IMR-90 (cell line): Measurements from ENCODE around the gene PID1. TPM values are rescaled to one million over a fixed set of nuclear protein-coding genes. Genes with fewer than 3 reads are reported as not detected.

Source experiments
- ATAC-seq: fragments of 200-7000 bp; cut with Tn5 transposase; 2 replicates; pipeline ENCODE4 v1.9.1; 2020; ENCODE audit warnings: low read depth, mild to moderate bottlenecking, moderate library complexity
- BruUV-seq: library from RNA; stranded (reverse); fragments of 400-500 nt; replicated peaks from 2 replicates; lab custom pipeline; 2021; lab: Mats Ljungman, UMichigan
- CTCF ChIA-PET: fragments of 300-600 bp; formaldehyde crosslinking; extraction: SDS; loops from one replicate; lab custom pipeline; 2021; ENCODE audit warnings: antibody characterized with exemption; lab: Yijun Ruan, JAX
- POLR2A ChIA-PET: fragments of 300-600 bp; sonication (Branson Sonifier 250); formaldehyde crosslinking; loops from one replicate; lab custom pipeline; 2022; ENCODE audit warnings: antibody characterized with exemption; ENCODE audit not compliant: unreplicated experiment; lab: Charles Lee
- DNase-seq: peaks from one replicate; pipeline ENCODE4 v3.0.0; 2013
- H2AFZ ChIP-seq: replicated peaks from 2 replicates; pipeline ENCODE3; 2013; ENCODE audit warnings: low read length, mild to moderate bottlenecking; ENCODE audit not compliant: poor library complexity
- H2AK5ac ChIP-seq: 2 replicates; pipeline ENCODE4 v1.6.1; 2013; ENCODE audit warnings: low read depth, low read length, inconsistent platforms
- H2AK9ac ChIP-seq: replicated peaks from 2 replicates; pipeline ENCODE3; 2013; ENCODE audit warnings: mild to moderate bottlenecking, low read depth, low read length, moderate library complexity; ENCODE audit not compliant: poor library complexity
- H2BK120ac ChIP-seq: 2 replicates; pipeline ENCODE4 v1.6.1; 2013; ENCODE audit warnings: low read depth, low read length, inconsistent platforms
- H2BK15ac ChIP-seq: 3 replicates; pipeline ENCODE4 v1.6.1; 2013; ENCODE audit warnings: low read depth, low read length, inconsistent platforms
- H2BK20ac ChIP-seq: 2 replicates; pipeline ENCODE4 v1.6.1; 2013; ENCODE audit warnings: low read depth, mild to moderate bottlenecking, inconsistent platforms, low read length, moderate library complexity
- H2BK5ac ChIP-seq: 2 replicates; pipeline ENCODE4 v1.6.1; 2013; ENCODE audit warnings: mild to moderate bottlenecking, low read depth, low read length, inconsistent platforms; ENCODE audit not compliant: poor library complexity, severe bottlenecking
- H3K14ac ChIP-seq: replicated peaks from 2 replicates; pipeline ENCODE4 v1.6.1; 2013; ENCODE audit warnings: low read depth, low read length, inconsistent platforms
- H3K18ac ChIP-seq: 2 replicates; pipeline ENCODE4 v1.6.1; 2013; ENCODE audit warnings: low read depth, low read length, control low read depth
- H3K23ac ChIP-seq: 2 replicates; pipeline ENCODE4 v1.6.1; 2013; ENCODE audit warnings: low read depth, low read length, inconsistent platforms
- H3K27ac ChIP-seq: 2 replicates; pipeline ENCODE4 v1.5.1; 2013; ENCODE audit warnings: mild to moderate bottlenecking, control low read depth, low read length; ENCODE audit not compliant: insufficient read depth
- H3K27me3 ChIP-seq: 2 replicates; pipeline ENCODE4 v1.6.1; 2013; ENCODE audit warnings: low read length; ENCODE audit not compliant: control insufficient read depth, insufficient read depth
- H3K36me3 ChIP-seq: 2 replicates; pipeline ENCODE4 v1.6.1; 2013; ENCODE audit warnings: low read length, mixed read lengths; ENCODE audit not compliant: control insufficient read depth, insufficient read depth
- H3K4ac ChIP-seq: 2 replicates; pipeline ENCODE4 v1.6.1; 2013; ENCODE audit warnings: low read depth, low read length, inconsistent platforms
- H3K4me1 ChIP-seq: 2 replicates; pipeline ENCODE4 v1.6.1; 2013; ENCODE audit warnings: low read length, mixed read lengths; ENCODE audit not compliant: control insufficient read depth, insufficient read depth
- H3K4me2 ChIP-seq: 2 replicates; pipeline ENCODE4 v1.6.1; 2013; ENCODE audit warnings: low read depth, mild to moderate bottlenecking, control low read depth, low read length, moderate library complexity
- H3K4me3 ChIP-seq: 2 replicates; pipeline ENCODE4 v1.5.1; 2013; ENCODE audit warnings: low read depth, mild to moderate bottlenecking, control low read depth, low read length, moderate library complexity; ENCODE audit not compliant: insufficient read depth
- H3K56ac ChIP-seq: 2 replicates; pipeline ENCODE4 v1.6.1; 2013; ENCODE audit warnings: low read length, inconsistent platforms; ENCODE audit not compliant: insufficient read depth; ENCODE audit errors: extremely low read depth
- H3K79me1 ChIP-seq, 2 experiments: 2 replicates each; pipeline ENCODE4 v1.6.1; 2013; ENCODE audit warnings: low read length in 2 of 2, inconsistent platforms in 1 of 2, low read depth in 1 of 2
- H3K9ac ChIP-seq: 2 replicates; pipeline ENCODE4 v1.6.1; 2013; ENCODE audit warnings: low read depth, low read length, control low read depth
- H3K9me1 ChIP-seq: 2 replicates; pipeline ENCODE4 v1.6.1; 2013; ENCODE audit warnings: low read length, inconsistent platforms; ENCODE audit not compliant: insufficient read depth
- H3K9me3 ChIP-seq: 2 replicates; pipeline ENCODE4 v1.6.1; 2013; ENCODE audit warnings: low read length; ENCODE audit not compliant: control insufficient read depth, insufficient read depth
- H4K20me1 ChIP-seq: 2 replicates; pipeline ENCODE4 v1.6.1; 2013; ENCODE audit warnings: low read length, inconsistent platforms; ENCODE audit not compliant: insufficient read depth
- H4K5ac ChIP-seq: 2 replicates; pipeline ENCODE4 v1.6.1; 2013; ENCODE audit warnings: mild to moderate bottlenecking, low read depth, low read length, control low read depth
- H4K8ac ChIP-seq, 2 experiments: 2 replicates each; pipeline ENCODE4 v1.6.1; 2013; ENCODE audit warnings: low read depth in 2 of 2, low read length in 2 of 2, control low read depth in 1 of 2, inconsistent platforms in 1 of 2
- H4K91ac ChIP-seq: 2 replicates; pipeline ENCODE4 v1.6.1; 2013; ENCODE audit warnings: low read depth, low read length, inconsistent platforms; ENCODE audit not compliant: insufficient read depth
- CHD1 ChIP-seq: IDR thresholded peaks from 2 replicates; pipeline ENCODE4 v1.6.1; 2012; ENCODE audit warnings: low read depth, low read length, improper control_type of control experiment
- ELK1 ChIP-seq: fragments of 150-350 bp; IDR thresholded peaks from 2 replicates; pipeline ENCODE4 v1.6.1; 2016; ENCODE audit warnings: low read depth, mild to moderate bottlenecking, low read length, moderate library complexity, borderline replicate concordance
- MXI1 ChIP-seq: IDR thresholded peaks from 2 replicates; pipeline ENCODE4 v1.6.1; 2012; ENCODE audit warnings: low read depth, mild to moderate bottlenecking, low read length, moderate library complexity, borderline replicate concordance
- RAD21 ChIP-seq: IDR thresholded peaks from 2 replicates; pipeline ENCODE4 v1.6.1; 2012; ENCODE audit warnings: low read length, improper control_type of control experiment
- RFX5 ChIP-seq: IDR thresholded peaks from 2 replicates; pipeline ENCODE4 v1.8.0; 2012; ENCODE audit warnings: low read depth, mild to moderate bottlenecking, low read length, moderate library complexity
- WGBS, 2 experiments: methylation state at CpG; one replicate each; pipeline versions ENCODE4 v1.1.5 to v1.1.7; 2013; ENCODE audit warnings: missing lambda C conversion rate in 2 of 2; ENCODE audit not compliant: insufficient read length in 1 of 2; ENCODE audit errors: extremely low coverage in 2 of 2; 5-methylcytosine and 5-hydroxymethylcytosine counted together
- dilution Hi-C: fragments of 300-500 bp; cut with HindIII; formaldehyde crosslinking; loops from one replicate; pipeline ENCODE4 v1.14.3; 2018; ENCODE audit warnings: low sequenced_read_pairs; ENCODE audit not compliant: unreplicated experiment
- in situ Hi-C: fragments of 300-500 bp; cut with MboI; formaldehyde crosslinking; loops from 3 replicates; pipeline ENCODE4 v1.14.3; 2019; ENCODE audit warnings: low sequenced_read_pairs, inconsistent platforms, mixed read lengths
- intact Hi-C: fragments of 100-400 bp; cut with micrococcal nuclease; formaldehyde crosslinking; loops from 2 replicates; pipeline ENCODE4 v1.10.0; 2022
- polyA plus RNA-seq, 3 experiments: library from polyadenylated mRNA; depleted of rRNA; stranded (reverse); fragments of >200 nt; gene quantifications; 2 replicates each; pipeline ENCODE4 v1.2.3, GENCODE V29; 2012; ENCODE audit warnings: low replicate concordance in 1 of 3
- total RNA-seq: library from RNA; depleted of rRNA; stranded (reverse); fragments of >200 nt; gene quantifications from 2 replicates; pipeline ENCODE4 v1.2.3, GENCODE V29; 2012
- TF ChIP-seq, protein P1 (sequence below): fragments of 150-350 bp; IDR thresholded peaks from 2 replicates; pipeline ENCODE4 v1.6.1; 2017; ENCODE audit warnings: mild to moderate bottlenecking, antibody characterized with exemption, low read length, low read depth

Gene PID1
- total and polyA plus RNA-seq, 2 of the 4 experiments (the other 2 are of a cell fraction) = 0.90 to 1.9 TPM

GRCh38 chr2:229071292-229071976 lies 199.7 kb downstream of the PID1 start:
- no peak overlapping the region for H3K4ac ChIP-seq
- no peak overlapping the region for H2BK120ac ChIP-seq
- no peak overlapping the region for H3K27ac ChIP-seq
- no peak overlapping the region for H3K9ac ChIP-seq
- dilution Hi-C loops = no loop called here
- no TSS peak for BruUV-seq
- H3K14ac ChIP-seq = no peak overlapping the region
- no peak overlapping the region for H3K56ac ChIP-seq
- H3K4me2 ChIP-seq = no peak overlapping the region
- no peak overlapping the region for H3K18ac ChIP-seq
- H2AK9ac ChIP-seq = no peak overlapping the region
- no peak overlapping the region for H4K91ac ChIP-seq
- H2BK20ac ChIP-seq = no peak overlapping the region
- WGBS, 2 experiments = no CpG with 5 or more reads among the region's 5 CpGs
- DNase-seq = no peak
- H3K9me3 ChIP-seq = peaks cover 9% of the 10 kb centered on the region
- H3K36me3 ChIP-seq = no peaks in the 10 kb centered on the region
- TF ChIP-seq MXI1 = no peak
- no peak for TF ChIP-seq ELK1
- no peak for TF ChIP-seq RAD21
- no peak for TF ChIP-seq CHD1
- no peak for TF ChIP-seq RFX5
- TF ChIP-seq, protein P1, sequence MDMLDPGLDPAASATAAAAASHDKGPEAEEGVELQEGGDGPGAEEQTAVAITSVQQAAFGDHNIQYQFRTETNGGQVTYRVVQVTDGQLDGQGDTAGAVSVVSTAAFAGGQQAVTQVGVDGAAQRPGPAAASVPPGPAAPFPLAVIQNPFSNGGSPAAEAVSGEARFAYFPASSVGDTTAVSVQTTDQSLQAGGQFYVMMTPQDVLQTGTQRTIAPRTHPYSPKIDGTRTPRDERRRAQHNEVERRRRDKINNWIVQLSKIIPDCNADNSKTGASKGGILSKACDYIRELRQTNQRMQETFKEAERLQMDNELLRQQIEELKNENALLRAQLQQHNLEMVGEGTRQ = no peak
- no peaks in the 10 kb centered on the region for H3K27me3 ChIP-seq
- H4K5ac ChIP-seq = no peak overlapping the region
- no peak overlapping the region for H2AFZ ChIP-seq
- no peak overlapping the region for H2BK15ac ChIP-seq
- no peaks in the 10 kb centered on the region for H4K20me1 ChIP-seq
- no peak overlapping the region for H2BK5ac ChIP-seq
- intact Hi-C loops = no loop called here
- no peak overlapping the region for H4K8ac ChIP-seq
- H2AK5ac ChIP-seq = no peak overlapping the region
- no peak overlapping the region for H3K4me3 ChIP-seq
- ChIA-PET POLR2A (no interaction called here), CTCF (no interaction called here)
- in situ Hi-C loops = no loop called here
- H3K9me1 ChIP-seq = no peaks in the 10 kb centered on the region
- H3K4me1 ChIP-seq = no peaks in the 10 kb centered on the region
- H3K79me1 ChIP-seq = no peaks in the 10 kb centered on the region
- no peak for ATAC-seq
- H3K23ac ChIP-seq = no peak overlapping the region
